ENCODE results near the gene RASD2.
A peak's percentile ranks its signal among the peaks of the same experiment; 100 is the strongest.

Gene RASD2

DNA sequence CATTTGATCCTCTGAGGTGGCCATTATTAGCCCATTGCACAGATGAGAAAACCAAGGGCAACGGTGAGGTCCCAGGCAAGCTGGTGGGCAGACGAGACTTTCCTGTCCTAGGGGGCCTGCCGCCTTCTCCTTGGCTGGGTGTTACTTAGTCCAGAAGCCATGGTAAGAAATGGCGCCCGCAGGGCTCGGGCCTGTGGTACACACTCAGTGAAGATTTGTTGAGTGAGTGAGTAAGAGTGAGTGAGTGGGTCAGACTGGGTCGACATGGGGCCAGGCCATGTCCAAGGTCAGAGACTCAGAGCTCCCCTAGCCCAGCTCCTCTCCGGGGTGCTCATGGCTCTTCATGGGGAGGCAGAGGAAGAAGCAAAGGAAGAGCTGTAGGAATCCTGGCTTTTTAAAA lies 36.0 kb downstream of the RASD2 start:
- TF ChIP-seq, protein P1, sequence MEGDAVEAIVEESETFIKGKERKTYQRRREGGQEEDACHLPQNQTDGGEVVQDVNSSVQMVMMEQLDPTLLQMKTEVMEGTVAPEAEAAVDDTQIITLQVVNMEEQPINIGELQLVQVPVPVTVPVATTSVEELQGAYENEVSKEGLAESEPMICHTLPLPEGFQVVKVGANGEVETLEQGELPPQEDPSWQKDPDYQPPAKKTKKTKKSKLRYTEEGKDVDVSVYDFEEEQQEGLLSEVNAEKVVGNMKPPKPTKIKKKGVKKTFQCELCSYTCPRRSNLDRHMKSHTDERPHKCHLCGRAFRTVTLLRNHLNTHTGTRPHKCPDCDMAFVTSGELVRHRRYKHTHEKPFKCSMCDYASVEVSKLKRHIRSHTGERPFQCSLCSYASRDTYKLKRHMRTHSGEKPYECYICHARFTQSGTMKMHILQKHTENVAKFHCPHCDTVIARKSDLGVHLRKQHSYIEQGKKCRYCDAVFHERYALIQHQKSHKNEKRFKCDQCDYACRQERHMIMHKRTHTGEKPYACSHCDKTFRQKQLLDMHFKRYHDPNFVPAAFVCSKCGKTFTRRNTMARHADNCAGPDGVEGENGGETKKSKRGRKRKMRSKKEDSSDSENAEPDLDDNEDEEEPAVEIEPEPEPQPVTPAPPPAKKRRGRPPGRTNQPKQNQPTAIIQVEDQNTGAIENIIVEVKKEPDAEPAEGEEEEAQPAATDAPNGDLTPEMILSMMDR (conservative IDR thresholded peaks at IDR 0.05), result no peak
- H3K27ac ChIP-seq, result no peak overlapping the region

GRCh38 chr22:35577799-35578659 lies 37.4 kb downstream of the RASD2 start:
- H3K27ac ChIP-seq, result no peak overlapping the region
- TF ChIP-seq, protein P1 (conservative IDR thresholded peaks at IDR 0.05), result no peak

DNA sequence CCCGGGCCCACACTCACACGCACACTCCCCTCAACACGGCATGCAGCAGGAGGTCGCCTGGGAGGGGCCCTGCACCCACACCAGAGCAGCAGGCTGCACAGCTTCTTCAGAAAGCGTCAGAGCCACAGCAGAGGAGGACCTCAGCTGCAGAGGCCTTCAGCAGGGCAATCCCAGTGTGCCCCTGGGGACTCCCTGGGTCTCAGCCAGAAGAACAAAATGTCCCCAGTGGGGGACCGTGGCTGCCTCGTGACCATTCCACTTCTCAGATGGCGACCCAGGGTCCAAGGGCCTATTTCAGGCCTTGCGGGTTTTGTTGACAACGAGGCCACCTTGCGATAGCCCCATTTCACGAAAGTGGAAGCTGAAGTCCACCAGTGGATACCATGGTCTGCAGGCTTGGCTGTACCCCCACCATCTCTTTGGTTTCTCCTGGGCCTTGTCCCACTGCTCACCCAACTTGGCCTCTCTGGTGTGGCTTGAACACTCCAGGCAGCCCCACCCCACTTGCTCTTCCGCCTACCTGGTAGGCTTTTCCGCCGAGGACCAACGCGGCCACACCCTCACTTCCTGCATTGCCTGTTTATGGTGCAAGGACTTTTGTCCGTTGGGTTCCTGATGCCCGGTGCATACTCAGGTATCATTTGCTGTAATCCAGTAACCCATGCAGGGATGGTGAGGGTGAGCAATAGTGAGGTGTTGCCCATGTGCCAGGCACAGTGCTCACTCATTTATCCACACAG lies 38.4 kb downstream of the RASD2 start:
- no peak overlapping the region for H3K27ac ChIP-seq
- TF ChIP-seq, protein P1 (conservative IDR thresholded peaks at IDR 0.05), result no peak

- TF ChIP-seq, protein P1 (conservative IDR thresholded peaks at IDR 0.05), result no peak
- no peak overlapping the region for H3K27ac ChIP-seq
Measured at GRCh38 chr22:35580351-35581022, 39.9 kb downstream of the RASD2 start.

DNA sequence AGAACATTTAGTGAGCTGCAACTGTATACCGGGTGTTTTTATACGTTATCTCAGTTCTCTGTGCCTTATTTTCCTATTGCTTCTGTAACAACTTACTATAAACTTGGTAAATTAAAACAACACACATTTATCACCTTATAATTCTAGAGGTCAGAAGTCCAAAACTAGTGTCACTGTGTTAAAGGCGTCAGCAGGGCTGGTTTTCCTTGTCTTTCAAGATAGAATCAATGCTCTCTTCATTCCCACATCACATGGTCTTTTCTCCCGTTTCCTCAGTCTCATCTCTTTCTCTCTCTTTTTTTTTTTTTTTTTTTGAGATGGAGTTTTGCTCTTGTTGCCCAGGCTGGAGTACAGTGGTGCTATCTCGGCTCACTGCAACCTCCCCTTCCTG lies 40.4 kb downstream of the RASD2 start:
- TF ChIP-seq, protein P1 (conservative IDR thresholded peaks at IDR 0.05), result no peak
- no peak overlapping the region for H3K27ac ChIP-seq

DNA sequence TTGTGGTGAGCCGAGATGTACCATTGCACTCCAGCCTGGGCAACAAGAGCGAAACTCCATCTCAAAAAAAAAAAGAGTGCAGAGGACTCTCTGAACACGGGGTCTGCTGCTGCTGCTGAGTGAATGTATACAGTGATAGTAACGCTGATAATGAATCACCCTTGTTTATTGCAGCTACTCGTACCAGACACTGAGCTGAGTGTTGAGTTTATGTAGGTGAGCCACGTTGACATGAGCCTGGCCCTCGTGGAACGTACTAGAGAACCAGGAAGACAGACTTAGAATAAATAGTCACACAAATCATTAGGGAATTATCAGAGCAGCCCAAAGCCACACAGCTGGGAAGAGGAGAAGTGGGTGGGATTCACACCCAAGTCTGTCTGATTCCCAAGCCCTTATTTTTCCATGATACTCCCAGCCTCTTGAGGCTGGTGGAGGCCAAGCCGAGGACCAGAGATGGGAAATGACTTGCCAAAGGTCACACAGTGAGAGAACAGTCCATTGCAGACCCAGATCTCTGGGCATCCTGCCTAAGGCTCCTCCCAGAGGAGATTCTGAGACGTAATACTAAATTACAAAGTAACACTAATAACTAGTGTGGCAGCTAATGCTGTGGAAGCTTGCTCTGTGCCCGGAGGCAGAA lies 41.7 kb downstream of the RASD2 start:
- peak overlapping the region; percentile 41; the same call in 1 of the 2 replicates for H3K27ac ChIP-seq
- TF ChIP-seq, protein P1 (conservative IDR thresholded peaks at IDR 0.05), result no peak

All from VCaP (cell line).